HepG2 (cell line): ENCODE results near the gene IQGAP2. TPM values are rescaled to one million over a fixed set of nuclear protein-coding genes. Genes with fewer than 3 reads are reported as not detected.
A peak's percentile ranks its signal among the peaks of the same experiment; 100 is the strongest.

Source experiments
- ATAC-seq: fragments of 200-7000 bp; cut with Tn5 transposase; 3 replicates; pipeline ENCODE4 v1.9.1; 2020; ENCODE audit warnings: mild to moderate bottlenecking, moderate library complexity
- BruUV-seq: library from RNA; stranded (reverse); fragments of 400-500 nt; replicated peaks from 2 replicates; lab custom pipeline; 2021; lab: Mats Ljungman, UMichigan
- CTCF ChIA-PET: fragments of 300-600 bp; formaldehyde crosslinking; extraction: SDS; loops from one replicate; lab custom pipeline; 2021; ENCODE audit warnings: low total read pairs, inconsistent platforms, low intra/inter-chr PET ratio; lab: Yijun Ruan, JAX
- POLR2A ChIA-PET: fragments of 350-600 bp; sonication (Branson Sonifier 250); formaldehyde crosslinking; loops from one replicate; lab custom pipeline; 2020; ENCODE audit warnings: antibody characterized with exemption, inconsistent platforms; lab: Yijun Ruan, JAX
- DNase-seq: peaks from one replicate; pipeline ENCODE4 v3.0.0-alpha.2; 2015; ENCODE audit warnings: low spot score
- FAIRE-seq: peaks from 3 replicates; lab custom pipeline; 2011; peaks lifted over from hg19 to GRCh38; lab: Jason Lieb, UNC
- H2AFZ ChIP-seq: one replicate; pipeline ENCODE4 v1.6.1; 2011; ENCODE audit warnings: low read length, inconsistent platforms
- H3K27ac ChIP-seq: fragments of 300-600 bp; 3 replicates; pipeline ENCODE4 v1.8.0; 2011; ENCODE audit warnings: mixed run types, mild to moderate bottlenecking, mixed read lengths, low read length, inconsistent platforms; ENCODE audit not compliant: insufficient read depth; ENCODE audit errors: extremely low read length
- H3K27me3 ChIP-seq, 2 experiments: fragments of 200-600 bp in 1 of 2; 2 replicates in 1 of 2; 3 replicates in 1 of 2; pipeline versions ENCODE4 v1.6.0 to v1.8.0; 2011; ENCODE audit warnings: low read length in 2 of 2, mild to moderate bottlenecking in 2 of 2, moderate library complexity in 2 of 2, inconsistent platforms in 1 of 2; ENCODE audit not compliant: insufficient read depth in 2 of 2, control insufficient read depth in 1 of 2
- H3K36me3 ChIP-seq, 2 experiments: fragments of 200-600 bp in 1 of 2; replicated peaks in 1 of 2; 2 replicates in 1 of 2; 3 replicates in 1 of 2; pipeline versions ENCODE4 v1.5.1 to v1.8.0; 2011; ENCODE audit warnings: low read length in 2 of 2, inconsistent platforms in 1 of 2; ENCODE audit not compliant: insufficient read depth in 2 of 2, control insufficient read depth in 1 of 2
- H3K4me1 ChIP-seq: 2 replicates; pipeline ENCODE4 v1.5.1; 2012; ENCODE audit warnings: low read length, inconsistent platforms; ENCODE audit not compliant: insufficient read depth
- H3K4me2 ChIP-seq: 2 replicates; pipeline ENCODE4 v1.6.0; 2011; ENCODE audit warnings: low read depth, low read length, inconsistent platforms
- H3K4me3 ChIP-seq, 3 experiments: fragments of 200-600 bp in 1 of 3; sonication (generic), shearing (Covaris generic) in 1 of 3; replicated peaks in 1 of 3; 2 replicates each; pipeline ENCODE4 v1.5.1; 2011 to 2016; ENCODE audit warnings: low read length in 3 of 3, inconsistent platforms in 2 of 3, low read depth in 2 of 3, mild to moderate bottlenecking in 2 of 3, control low read depth in 1 of 3, mixed read lengths in 1 of 3; ENCODE audit not compliant: insufficient read depth in 1 of 3
- H3K79me2 ChIP-seq: one replicate; pipeline ENCODE4 v1.6.1; 2011; ENCODE audit warnings: low read length, inconsistent platforms; ENCODE audit not compliant: insufficient read depth
- H3K9ac ChIP-seq: 2 replicates; pipeline ENCODE4 v1.6.0; 2011; ENCODE audit warnings: mild to moderate bottlenecking, low read depth, low read length, inconsistent platforms; ENCODE audit not compliant: insufficient read depth
- H3K9me3 ChIP-seq: 2 replicates; pipeline ENCODE4 v1.5.1; 2012; ENCODE audit warnings: mild to moderate bottlenecking, low read length
- H4K20me1 ChIP-seq: 2 replicates; pipeline ENCODE4 v1.6.0; 2011; ENCODE audit warnings: inconsistent platforms, mild to moderate bottlenecking, low read length, moderate library complexity; ENCODE audit not compliant: insufficient read depth
- AGO1 ChIP-seq: fragments of 200-400 bp; formaldehyde crosslinking; IDR thresholded peaks from 2 replicates; pipeline ENCODE4 v1.6.1; 2017; ENCODE audit warnings: mild to moderate bottlenecking, low read depth, low read length, moderate library complexity; ENCODE audit not compliant: poor library complexity, severe bottlenecking
- MIXL1 ChIP-seq: IDR thresholded peaks from 2 replicates; pipeline ENCODE4 v1.6.1; 2016
- PHB2 ChIP-seq: fragments of 450-650 bp; IDR thresholded peaks from 2 replicates; pipeline ENCODE4 v1.6.1; 2018; ENCODE audit not compliant: partially characterized antibody
- RELA ChIP-seq: sonication (generic); formaldehyde crosslinking; IDR thresholded peaks from 2 replicates; pipeline ENCODE4 v1.4.0; 2020; ENCODE audit warnings: missing genetic modification reagents
- SETDB1 ChIP-seq: sonication (generic); formaldehyde crosslinking; IDR thresholded peaks from 2 replicates; pipeline ENCODE4 v1.5.1; 2020; ENCODE audit warnings: missing genetic modification reagents, mild to moderate bottlenecking, borderline replicate concordance
- TRAFD1 ChIP-seq: sonication (generic); formaldehyde crosslinking; IDR thresholded peaks from 2 replicates; pipeline ENCODE4 v1.5.1; 2020; ENCODE audit warnings: missing genetic modification reagents, mild to moderate bottlenecking, borderline replicate concordance
- ZNF768 ChIP-seq: sonication (generic); formaldehyde crosslinking; IDR thresholded peaks from 2 replicates; pipeline ENCODE4 v1.4.0; 2020; ENCODE audit warnings: missing genetic modification reagents
- WGBS: methylation state at CpG from one replicate; pipeline ENCODE4 v1.1.6; 2017; ENCODE audit warnings: low lambda C conversion rate; 5-methylcytosine and 5-hydroxymethylcytosine counted together
- in situ Hi-C: cut with HindIII; loops from 2 replicates; pipeline ENCODE4 v1.10.0; 2017; ENCODE audit warnings: low pct_unique_long_range_greater_than_20kb; ENCODE audit not compliant: extremely low pct_ligation_motif_present
- intact Hi-C: fragments of 100-400 bp; cut with micrococcal nuclease; formaldehyde crosslinking; loops from one replicate; pipeline ENCODE4 v1.10.0; 2022; ENCODE audit not compliant: unreplicated experiment
- polyA plus RNA-seq, 8 experiments: library from polyadenylated mRNA; depleted of rRNA in 3 of 8; stranded (reverse) in 7 of 8; unstranded in 1 of 8; fragments of >200 nt; fragmentation: Illumina TruSeq in 4 of 8; extraction: Trizol in 4 of 8; gene quantifications; 2 replicates each; pipeline versions ENCODE4 v1.2.1 to v1.2.3, GENCODE V29; 2011 to 2016; ENCODE audit warnings: low read depth in 4 of 8, missing spikeins in 1 of 8, mixed read lengths in 1 of 8; ENCODE audit not compliant: insufficient read depth in 1 of 8
- total RNA-seq, 5 experiments: library from RNA; depleted of rRNA; stranded (reverse); fragments of >200 nt; fragmentation: Illumina TruSeq; extraction: Trizol; gene quantifications; 2 replicates each; pipeline ENCODE4 v1.2.3, GENCODE V29; 2016; ENCODE audit warnings: low read depth in 1 of 5
- TF ChIP-seq, protein P1 (sequence below), 2 experiments: IDR thresholded peaks; 2 replicates each; pipeline ENCODE4 v1.6.1; 2011 to 2012; ENCODE audit warnings: low read length in 2 of 2, borderline replicate concordance in 1 of 2, low read depth in 1 of 2, mild to moderate bottlenecking in 1 of 2, moderate library complexity in 1 of 2
- TF ChIP-seq, protein P2 (sequence below), 2 experiments: sonication (generic) in 1 of 2; formaldehyde crosslinking in 1 of 2; IDR thresholded peaks; 2 replicates each; pipeline versions ENCODE4 v1.5.1 to v1.6.1; 2011 to 2020; ENCODE audit warnings: borderline replicate concordance in 1 of 2, low read depth in 1 of 2, low read length in 1 of 2, mild to moderate bottlenecking in 1 of 2, missing genetic modification reagents in 1 of 2, moderate library complexity in 1 of 2

The IQGAP2 gene
- total and polyA plus RNA-seq, 2 of the 13 experiments (the other 11 are each of a cell fraction or from before 2014, with no cell fraction given), result 35.2 to 83.3 TPM

- TF ChIP-seq, protein P1, sequence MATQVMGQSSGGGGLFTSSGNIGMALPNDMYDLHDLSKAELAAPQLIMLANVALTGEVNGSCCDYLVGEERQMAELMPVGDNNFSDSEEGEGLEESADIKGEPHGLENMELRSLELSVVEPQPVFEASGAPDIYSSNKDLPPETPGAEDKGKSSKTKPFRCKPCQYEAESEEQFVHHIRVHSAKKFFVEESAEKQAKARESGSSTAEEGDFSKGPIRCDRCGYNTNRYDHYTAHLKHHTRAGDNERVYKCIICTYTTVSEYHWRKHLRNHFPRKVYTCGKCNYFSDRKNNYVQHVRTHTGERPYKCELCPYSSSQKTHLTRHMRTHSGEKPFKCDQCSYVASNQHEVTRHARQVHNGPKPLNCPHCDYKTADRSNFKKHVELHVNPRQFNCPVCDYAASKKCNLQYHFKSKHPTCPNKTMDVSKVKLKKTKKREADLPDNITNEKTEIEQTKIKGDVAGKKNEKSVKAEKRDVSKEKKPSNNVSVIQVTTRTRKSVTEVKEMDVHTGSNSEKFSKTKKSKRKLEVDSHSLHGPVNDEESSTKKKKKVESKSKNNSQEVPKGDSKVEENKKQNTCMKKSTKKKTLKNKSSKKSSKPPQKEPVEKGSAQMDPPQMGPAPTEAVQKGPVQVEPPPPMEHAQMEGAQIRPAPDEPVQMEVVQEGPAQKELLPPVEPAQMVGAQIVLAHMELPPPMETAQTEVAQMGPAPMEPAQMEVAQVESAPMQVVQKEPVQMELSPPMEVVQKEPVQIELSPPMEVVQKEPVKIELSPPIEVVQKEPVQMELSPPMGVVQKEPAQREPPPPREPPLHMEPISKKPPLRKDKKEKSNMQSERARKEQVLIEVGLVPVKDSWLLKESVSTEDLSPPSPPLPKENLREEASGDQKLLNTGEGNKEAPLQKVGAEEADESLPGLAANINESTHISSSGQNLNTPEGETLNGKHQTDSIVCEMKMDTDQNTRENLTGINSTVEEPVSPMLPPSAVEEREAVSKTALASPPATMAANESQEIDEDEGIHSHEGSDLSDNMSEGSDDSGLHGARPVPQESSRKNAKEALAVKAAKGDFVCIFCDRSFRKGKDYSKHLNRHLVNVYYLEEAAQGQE (IDR thresholded peaks at IDR 0.05; ENCODE audit: borderline replicate concordance in 1 of 2, low read depth in 1 of 2, low read length in 2 of 2), result 0 out of 4 replicates have a peak, but pooled peaks of 1 of the 2 experiments have one; percentile 7
- TF ChIP-seq SETDB1 (CRISPR knock-in tag), result no peak
These were observed at the start of gene IQGAP2 (continued) for GRCh38 chr5:76402886-76403765.

DNA sequence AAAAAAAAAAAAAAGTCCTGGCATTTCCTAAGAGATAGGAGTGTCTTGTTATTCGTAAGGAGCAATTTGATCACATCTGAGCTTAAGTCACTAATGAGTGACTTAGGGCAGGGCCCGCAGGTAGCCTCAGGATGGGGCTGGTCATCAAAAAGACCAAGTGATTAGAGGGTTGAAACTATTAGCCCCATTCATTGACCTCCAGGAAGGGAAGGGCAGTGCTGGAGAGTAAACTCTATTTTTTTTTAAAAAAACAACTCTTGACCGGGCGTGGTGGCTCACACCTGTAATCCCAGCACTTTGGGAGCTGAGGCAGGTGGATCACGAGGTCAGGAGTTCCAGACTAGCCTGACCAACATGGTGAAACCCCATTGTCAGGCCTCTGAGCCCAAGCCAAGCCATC, 46.2 kb upstream of the IQGAP2 start:
- Histone ChIP-seq H3K36me3 (no peaks in the 10 kb centered on the region), H3K4me3 (no peak overlapping the region), H3K9ac (no peak overlapping the region), H3K4me1 (no peaks in the 10 kb centered on the region), H3K4me2 (no peak overlapping the region), H3K79me2 (no peaks in the 10 kb centered on the region), H4K20me1 (no peaks in the 10 kb centered on the region), H3K27me3 (no peaks in the 10 kb centered on the region), H3K9me3 (no peaks in the 10 kb centered on the region), H3K27ac (no peak overlapping the region), H2AFZ (no peak overlapping the region)
- POLR2A ChIA-PET, result no interaction called here
- in situ Hi-C loops, result no loop called here
- CTCF ChIA-PET, result no interaction called here
- no peak for DNase-seq
- BruUV-seq, result no TSS peak
- no peak for FAIRE-seq
- ATAC-seq, result no peak
- 86% methylated on average over 4 of the region's 5 CpGs for WGBS
- intact Hi-C loops, result no loop called here
- TF ChIP-seq MIXL1 (CRISPR knock-in tag) (no peak), AGO1 (no peak), RELA (CRISPR knock-in tag) (no peak), ZNF768 (CRISPR knock-in tag) (no peak), TRAFD1 (no peak), PHB2 (no peak)
- TF ChIP-seq, protein P2, sequence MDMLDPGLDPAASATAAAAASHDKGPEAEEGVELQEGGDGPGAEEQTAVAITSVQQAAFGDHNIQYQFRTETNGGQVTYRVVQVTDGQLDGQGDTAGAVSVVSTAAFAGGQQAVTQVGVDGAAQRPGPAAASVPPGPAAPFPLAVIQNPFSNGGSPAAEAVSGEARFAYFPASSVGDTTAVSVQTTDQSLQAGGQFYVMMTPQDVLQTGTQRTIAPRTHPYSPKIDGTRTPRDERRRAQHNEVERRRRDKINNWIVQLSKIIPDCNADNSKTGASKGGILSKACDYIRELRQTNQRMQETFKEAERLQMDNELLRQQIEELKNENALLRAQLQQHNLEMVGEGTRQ (IDR thresholded peaks at IDR 0.05; ENCODE audit: low read depth, low read length), result no peak
- TF ChIP-seq, protein P2 (CRISPR knock-in tag; IDR thresholded peaks at IDR 0.05; ENCODE audit: borderline replicate concordance), result no peak
